Transverse colon (tissue), 4 donors: ENCODE measurements around the gene SLC25A36. TPM values are rescaled to one million over a fixed set of nuclear protein-coding genes. Genes with fewer than 3 reads are reported as not detected.

Experiments
- DNase-seq: peaks from one replicate; pipeline ENCODE4 v3.0.0-alpha.2; 2019
- H3K27ac ChIP-seq, 4 donors: fragments of 200-600 bp; sonication (generic); 2 replicates each; pipeline ENCODE4 v1.5.1; 2016 to 2018; ENCODE audit warnings: inconsistent platforms in 4 of 4
- H3K27me3 ChIP-seq: fragments of 200-600 bp; sonication (generic); 2 replicates; pipeline ENCODE4 v1.5.1; 2017; ENCODE audit warnings: inconsistent platforms
- H3K36me3 ChIP-seq, 4 donors: fragments of 200-600 bp; sonication (generic); 2 replicates each; pipeline ENCODE4 v1.5.1; 2017 to 2019; ENCODE audit warnings: inconsistent platforms in 4 of 4
- H3K4me1 ChIP-seq, 4 donors: fragments of 200-600 bp; sonication (generic); 2 replicates each; pipeline ENCODE4 v1.5.1; 2017 to 2020; ENCODE audit warnings: inconsistent platforms in 4 of 4
- H3K4me3 ChIP-seq, 4 donors: fragments of 200-600 bp; sonication (generic); 1 replicate in 1 of 4; 2 replicates in 3 of 4; pipeline versions ENCODE4 v1.5.1 to v1.6.1; 2017 to 2019; ENCODE audit warnings: inconsistent platforms in 4 of 4
- H3K9me3 ChIP-seq, 2 donors: fragments of 200-600 bp; sonication (generic); 2 replicates each; pipeline ENCODE4 v1.5.1; 2017 to 2019; ENCODE audit warnings: inconsistent platforms in 2 of 2
- CTCF ChIP-seq, 5 experiments: fragments of 200-600 bp in 3 of 5; fragments of 450-650 bp in 2 of 5; sonication (generic) in 3 of 5; IDR thresholded peaks; 1 replicate in 2 of 5; 2 replicates in 3 of 5; pipeline ENCODE4 v1.5.1; 2016 to 2017; ENCODE audit warnings: antibody characterized with exemption in 5 of 5, inconsistent platforms in 3 of 5, mild to moderate bottlenecking in 2 of 5, moderate library complexity in 1 of 5
- EP300 ChIP-seq: sonication (generic); formaldehyde crosslinking; IDR thresholded peaks from one replicate; pipeline ENCODE4 v1.6.1; 2017; ENCODE audit warnings: antibody characterized with exemption, low read depth
- POLR2A ChIP-seq: fragments of 450-650 bp; IDR thresholded peaks from one replicate; pipeline ENCODE4 v1.6.1; 2016; ENCODE audit warnings: antibody characterized with exemption, mild to moderate bottlenecking, moderate library complexity
- POLR2AphosphoS5 ChIP-seq, 3 donors: sonication (generic); formaldehyde crosslinking; IDR thresholded peaks; one replicate each; pipeline ENCODE4 v1.6.1; 2016; ENCODE audit warnings: antibody characterized with exemption in 3 of 3
- WGBS, 2 donors: methylation state at CpG; one replicate each; pipeline ENCODE4 v1.1.5; 2018; ENCODE audit warnings: low coverage in 1 of 2; 5-methylcytosine and 5-hydroxymethylcytosine counted together
- in situ Hi-C, 4 donors: fragments of 200-750 bp; cut with MboI; loops; one replicate each; pipeline versions ENCODE4 v1.15.0 to v1.15.1; 2017; ENCODE audit warnings: low sequenced_read_pairs in 3 of 4, low pct_ligation_motif_present in 1 of 4, low pct_unique_long_range_greater_than_20kb in 1 of 4
- intact Hi-C: fragments of 100-400 bp; cut with DNase I; formaldehyde crosslinking; loops from one replicate; pipeline ENCODE4 v1.15.1; 2023; ENCODE audit warnings: low total_unique reads
- total RNA-seq, 4 donors: library from RNA; depleted of rRNA; stranded (reverse); fragments of >200 nt; gene quantifications; one replicate each; pipeline ENCODE4 v1.1.0, GENCODE V29; 2016

Gene SLC25A36
- total RNA-seq, 4 donors from 2014 or later = 48.0 to 87.6 (median 54.8) TPM

- in situ Hi-C loops = loop anchor here in 3 of 4 donors (10.0 to 25.0 kb wide), 3 partner anchors 93 to 176 kb away; no protein-coding TSS in a partner anchor
Observed at GRCh38 chr3:141019244-141019643, 77.6 kb downstream of the SLC25A36 start.

GRCh38 chr3:141020143-141020830 is 78.7 kb downstream of the SLC25A36 start:
- intact Hi-C loops (no loop called here), in situ Hi-C loops (loop anchor here (10.0 to 25.0 kb wide), 3 partner anchors 85 to 167 kb away; no protein-coding TSS in a partner anchor)
- Histone ChIP-seq H3K27ac (no peak overlapping the region), H3K9me3 (no peaks in the 10 kb centered on the region), H3K4me3 (no peak overlapping the region), H3K27me3 (no peaks in the 10 kb centered on the region), H3K36me3 (no peaks in the 10 kb centered on the region), H3K4me1 (no peaks in the 10 kb centered on the region)
- 81 to 100% methylated on average over 1 to 5 of the region's 5 CpGs for WGBS, 2 donors
- TF ChIP-seq EP300 (no peak), CTCF (IDR thresholded peaks at IDR 0.05) (no peak), POLR2AphosphoS5 (IDR thresholded peaks at IDR 0.05) (no peak), POLR2A (no peak)
- no peak for DNase-seq

More at GRCh38 chr3:141019244-141019643, 77.6 kb downstream of the SLC25A36 start:
- TF ChIP-seq POLR2A (no peak), POLR2AphosphoS5 (IDR thresholded peaks at IDR 0.05) (no peak), EP300 (no peak)
- intact Hi-C loops = no loop called here
- Histone ChIP-seq H3K27me3 (no peaks in the 10 kb centered on the region), H3K4me3 (no peak overlapping the region), H3K27ac (no peak overlapping the region), H3K36me3 (no peaks in the 10 kb centered on the region), H3K4me1 (no peaks in the 10 kb centered on the region), H3K9me3 (no peaks in the 10 kb centered on the region)
- WGBS, 2 donors = 96% methylated on average over 18 of the region's 19 CpGs; no CpG with 5 or more reads in 1 of the 2 donors
- DNase-seq = no peak

GRCh38 chr3:141021261-141021660 is 79.6 kb downstream of the SLC25A36 start:
- TF ChIP-seq EP300 (no peak), POLR2AphosphoS5 (IDR thresholded peaks at IDR 0.05) (no peak), CTCF (IDR thresholded peaks at IDR 0.05) (no peak), POLR2A (no peak)
- no peak overlapping the region for H3K27ac ChIP-seq
- H3K4me1 ChIP-seq = no peaks in the 10 kb centered on the region
- 82 to 100% methylated on average over 4 of the region's 4 CpGs for WGBS, 2 donors
- no peak overlapping the region for H3K4me3 ChIP-seq
- DNase-seq = no peak
- H3K27me3 ChIP-seq = no peaks in the 10 kb centered on the region
- intact Hi-C loops (no loop called here), in situ Hi-C loops (loop anchor here (10.0 to 25.0 kb wide), 3 partner anchors 84 to 166 kb away; no protein-coding TSS in a partner anchor)
- H3K9me3 ChIP-seq = no peaks in the 10 kb centered on the region
- H3K36me3 ChIP-seq = no peaks in the 10 kb centered on the region

Other genes starting within 250 kb of the SLC25A36 start
- gene SPSB4, start 109.5 kb downstream of the SLC25A36 start, total RNA-seq = under 1 TPM in 1 of 4 donors, not detected in 3; 0.14 TPM